Measurements from ENCODE around the gene GET4. TPM values are rescaled to one million over a fixed set of nuclear protein-coding genes. Genes with fewer than 3 reads are reported as not detected.
"Not testable (repeated sequence)": the region's sequence is repeated elsewhere in the genome, so short reads cannot be mapped to it uniquely, and the experiment has no call there.

The GET4 gene
- polyA plus RNA-seq, 5 donors: 20.3 to 40.0 (median 32.1) TPM

DNA sequence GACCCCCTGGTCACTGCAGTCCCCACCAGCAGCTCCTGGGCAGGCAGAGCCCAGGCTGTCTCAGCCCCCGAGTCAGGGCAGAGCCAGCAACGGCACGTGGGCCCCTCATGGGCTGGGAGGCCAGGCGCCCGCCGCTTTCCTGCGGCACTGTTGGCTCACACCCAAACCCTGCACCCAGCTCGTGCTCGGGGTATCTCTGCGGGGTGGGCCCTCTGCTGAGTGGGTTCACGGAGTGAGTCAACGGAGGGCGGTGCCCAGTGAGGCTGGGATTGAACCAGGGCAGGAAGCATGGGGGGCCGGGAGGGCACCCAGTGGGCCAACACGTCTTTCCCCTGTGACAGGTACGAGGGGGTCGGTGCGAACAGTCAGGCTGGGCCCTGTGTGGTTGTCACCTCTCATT, 49.2 kb downstream of the GET4 start:
- no peak for DNase-seq

GRCh38 chr7:926061-927030, 50.0 kb downstream of the GET4 start:
- DNase-seq: no peak

DNA sequence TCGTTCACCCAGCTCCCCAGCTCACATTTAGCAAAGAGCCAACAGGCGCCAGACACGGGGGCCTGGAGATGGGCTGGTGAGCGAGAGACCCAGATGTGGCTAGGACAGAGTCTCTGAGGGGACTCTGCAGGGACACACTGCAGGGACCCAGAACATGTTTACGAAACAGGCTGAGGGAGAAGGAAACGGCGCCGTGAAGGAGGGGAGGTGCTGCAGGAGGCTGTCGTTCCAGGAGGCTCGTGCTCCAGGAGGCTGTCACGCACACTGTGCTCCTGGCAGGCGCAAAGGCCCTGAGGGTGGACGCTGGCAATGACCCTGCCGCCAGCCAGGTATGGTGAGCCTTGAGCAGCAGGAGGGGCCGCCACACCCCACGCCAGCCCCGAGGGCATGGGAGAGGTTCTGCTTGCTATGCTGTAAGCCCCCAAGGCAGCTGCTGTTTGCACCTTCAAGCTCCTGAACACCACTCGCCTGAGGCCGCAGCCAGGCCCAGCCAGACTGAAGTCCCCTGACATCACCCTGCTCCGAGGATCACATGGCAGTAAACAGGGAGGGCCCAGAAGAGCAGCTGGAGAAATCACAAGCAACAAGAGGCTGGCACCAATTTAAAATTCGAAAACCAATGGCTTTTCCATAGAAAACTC, 50.8 kb downstream of the GET4 start:
- no peak for DNase-seq

DNA sequence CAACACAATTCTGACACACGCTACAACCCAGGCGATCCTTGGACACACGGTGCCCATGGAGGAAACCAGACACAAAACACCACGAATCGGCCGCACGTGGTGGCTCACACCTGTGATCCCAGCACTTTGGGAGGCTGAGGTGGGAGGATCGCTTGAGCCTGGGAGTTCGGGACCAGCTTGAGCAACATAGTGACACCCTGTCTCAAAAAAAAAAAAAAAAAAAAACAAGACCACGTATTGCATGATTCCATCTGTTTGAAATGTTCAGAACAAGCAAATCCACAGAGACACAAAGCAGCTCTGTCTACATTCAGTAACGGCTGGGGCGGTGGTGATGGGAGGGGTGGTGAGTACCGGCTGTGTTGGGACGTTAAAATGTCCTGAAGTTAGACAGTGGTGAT, 53.0 kb downstream of the GET4 start:
- no peak for DNase-seq

- no peak for DNase-seq
Measured at GRCh38 chr7:930975-931758, 54.8 kb downstream of the GET4 start.

GRCh38 chr7:931871-932650, 55.7 kb downstream of the GET4 start:
- DNase-seq: no peak

DNA sequence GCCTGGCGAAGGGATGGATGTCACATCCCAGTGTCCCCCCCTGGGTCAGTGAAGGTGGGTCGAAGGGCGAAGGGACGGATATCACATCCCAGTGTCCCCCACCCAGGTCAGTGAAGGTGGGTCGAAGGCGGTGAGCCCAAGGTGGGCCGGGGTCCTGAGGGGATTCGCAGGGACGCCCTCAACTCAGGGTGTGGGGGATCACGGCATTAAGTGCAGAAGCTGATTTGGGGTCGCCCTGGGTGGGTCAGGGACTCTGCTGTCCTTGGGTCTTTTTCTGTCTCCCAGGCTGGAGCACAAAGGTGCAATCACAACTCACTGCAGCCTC, 56.3 kb downstream of the GET4 start:
- no peak for DNase-seq

GRCh38 chr7:934469-935163, 58.3 kb downstream of the GET4 start:
- DNase-seq: no peak

GRCh38 chr7:935164-935873, 59.0 kb downstream of the GET4 start:
- no peak for DNase-seq

DNA sequence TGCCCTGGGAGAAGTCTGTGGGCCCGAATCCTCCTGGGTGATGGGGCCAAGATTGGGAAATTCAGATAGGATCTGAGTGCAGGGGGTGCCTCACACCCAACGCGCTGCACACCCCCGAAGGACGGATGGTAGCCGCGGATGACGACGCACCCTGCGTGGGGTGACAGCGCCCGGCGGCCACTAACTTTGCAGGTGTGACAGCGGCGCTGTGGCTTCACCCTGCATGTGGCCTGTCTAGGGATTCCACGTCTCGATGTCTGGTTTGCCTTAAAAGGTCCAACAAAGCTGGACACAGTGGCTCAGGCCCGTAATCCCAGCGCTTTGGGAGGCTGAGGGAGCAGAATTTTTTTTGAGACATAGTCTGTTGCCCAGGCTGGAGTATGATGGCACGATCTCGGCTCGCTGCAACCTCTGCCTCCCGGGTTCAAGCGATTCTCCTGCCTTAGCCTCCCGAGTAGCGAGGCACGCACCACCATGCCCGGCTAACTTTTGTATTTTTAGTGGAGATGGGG, 59.6 kb downstream of the GET4 start:
- no peak for DNase-seq

GRCh38 chr7:936386-937054, 60.2 kb downstream of the GET4 start:
- DNase-seq: no peak

- DNase-seq: no peak
Measured at GRCh38 chr7:937856-938484, 61.6 kb downstream of the GET4 start.

DNA sequence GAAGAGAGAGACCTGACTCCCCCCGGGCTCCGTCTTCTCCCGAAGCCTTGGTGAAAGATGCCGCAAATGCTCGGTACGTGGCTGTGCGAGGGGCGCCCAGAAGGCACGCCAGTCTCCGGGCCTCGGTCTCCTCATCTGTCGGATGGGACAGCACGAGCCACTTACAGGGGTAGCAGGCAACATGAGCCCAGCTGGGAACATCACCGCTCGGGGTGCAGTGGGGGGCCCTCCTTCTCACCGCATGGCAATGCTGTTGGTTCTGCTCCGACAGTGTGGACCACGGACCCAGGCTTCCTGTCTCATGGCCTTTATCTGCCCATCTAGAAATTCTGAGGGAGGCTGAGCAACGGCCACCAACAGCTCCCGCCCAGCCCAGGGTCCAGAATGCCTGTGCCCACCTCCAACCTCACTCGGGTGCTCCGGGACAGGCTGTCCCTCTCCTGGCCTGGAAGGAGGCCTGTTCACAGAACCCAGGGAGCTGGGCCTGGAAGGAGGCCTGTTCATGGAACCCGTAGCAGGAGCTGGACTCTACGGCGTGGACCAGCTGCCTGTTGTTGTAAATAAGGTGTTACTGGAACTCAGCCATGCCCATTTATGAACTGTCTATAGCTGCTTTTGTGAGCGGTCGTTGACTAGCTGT, 62.3 kb downstream of the GET4 start:
- no peak for DNase-seq

DNA sequence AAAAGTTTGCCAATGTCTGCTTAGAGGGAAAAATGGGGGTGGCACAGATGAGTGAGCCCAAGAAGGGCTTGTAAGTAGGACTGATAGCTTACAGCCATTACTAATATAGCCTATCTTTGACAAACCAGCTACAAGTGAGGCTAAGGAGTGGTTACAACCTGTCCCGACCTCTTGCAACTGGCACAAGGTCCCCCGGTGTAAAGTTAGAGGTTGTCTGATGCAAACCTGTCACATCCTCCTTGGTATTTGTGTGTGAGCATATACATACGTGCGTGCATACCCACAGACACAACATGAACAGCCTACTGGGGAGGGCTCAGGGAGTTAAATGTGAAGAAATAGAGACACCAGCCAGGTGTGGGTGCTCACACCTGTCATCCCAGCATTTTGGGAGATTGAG, 63.5 kb downstream of the GET4 start:
- DNase-seq: no peak

- no peak for DNase-seq
Measured at GRCh38 chr7:940599-941408, 64.5 kb downstream of the GET4 start.

GRCh38 chr7:943793-944192, 67.4 kb downstream of the GET4 start:
- DNase-seq: not testable (repeated sequence)

DNA sequence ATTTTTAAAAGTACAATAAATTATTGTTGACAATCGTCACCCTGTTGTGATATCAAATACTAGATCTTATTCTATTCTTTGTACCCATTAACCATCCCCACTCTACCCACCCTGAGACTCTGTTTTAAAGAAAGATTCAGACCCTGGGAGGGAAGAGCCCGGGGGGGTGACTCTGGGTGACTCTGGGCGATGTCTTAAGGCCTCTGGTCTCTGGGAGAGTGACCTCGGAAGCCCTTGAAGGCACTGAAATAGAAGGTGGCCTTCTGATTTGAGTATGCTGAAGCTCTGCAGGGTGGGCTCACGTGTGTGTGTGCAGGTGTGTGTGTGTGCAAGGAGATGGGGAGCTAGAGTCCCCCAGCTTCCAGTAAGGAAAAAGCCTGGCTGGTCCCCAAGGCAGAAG, 68.4 kb downstream of the GET4 start:
- no peak for DNase-seq

- DNase-seq: no peak
Measured at GRCh38 chr7:945147-945555, 68.8 kb downstream of the GET4 start.
